ENCODE results near the gene FALEC.

Gene FALEC

DNA sequence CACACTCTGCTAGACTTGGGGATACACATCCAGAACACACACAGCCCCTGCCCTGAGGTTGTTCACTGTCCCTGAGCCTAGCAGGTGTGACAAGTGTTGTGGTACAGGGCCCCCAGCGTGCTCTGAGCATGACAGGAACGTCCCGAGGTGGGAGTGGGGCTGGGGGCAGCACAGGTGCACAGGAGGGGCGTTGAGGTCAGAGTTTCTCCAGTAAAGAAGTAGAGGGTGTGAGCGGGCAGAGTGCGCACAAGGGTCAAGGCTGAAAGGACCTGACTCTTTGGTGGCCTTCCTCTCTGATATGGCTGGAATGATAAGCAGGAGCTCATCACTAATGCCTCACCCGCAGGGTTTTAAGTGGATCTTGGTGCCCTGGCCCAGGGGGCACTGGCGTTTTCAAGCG is 1.3 kb upstream of the FALEC start:
- Histone ChIP-seq H3K9me2 (replicated peaks; ENCODE audit: insufficient read depth, low read length) (no peaks in the 10 kb centered on the region), H3K4me2 (ENCODE audit: low read depth, low read length, poor library complexity, severe bottlenecking) (no peak overlapping the region), H3K9me3 (ENCODE audit: insufficient read depth, low read length) (no peaks in the 10 kb centered on the region), H2AFZ (ENCODE audit: low read depth, low read length, severe bottlenecking) (no peak overlapping the region), H3K9ac (ENCODE audit: low read length) (no peak overlapping the region), H3K4me3 (ENCODE audit: insufficient read depth, low read length, poor library complexity, severe bottlenecking) (no peak overlapping the region), H3F3A (ENCODE audit: insufficient read depth) (peaks cover 9% of the 10 kb centered on the region; the same call in 1 of the 2 replicates), H3K36me3 (ENCODE audit: low read length) (no peaks in the 10 kb centered on the region), H4K20me1 (ENCODE audit: low read depth, low read length) (no peaks in the 10 kb centered on the region), H3K27ac (ENCODE audit: low read depth, low read length) (no peak overlapping the region), H3K79me2 (ENCODE audit: insufficient read depth, low read length) (no peaks in the 10 kb centered on the region), H3K27me3 (ENCODE audit: low read length) (no peaks in the 10 kb centered on the region)
- TF ChIP-seq CTCF (IDR thresholded peaks at IDR 0.05; ENCODE audit: insufficient read depth, low read length, poor library complexity, severe bottlenecking) (no peak), EZH2phosphoT487 (conservative IDR thresholded peaks at IDR 0.05; ENCODE audit: low read length) (no peak)

GRCh38 chr1:150514913-150515327 is 632 bp upstream of the FALEC start:
- Histone ChIP-seq H2AFZ (ENCODE audit: low read depth, low read length, severe bottlenecking) (peak overlapping the region; percentile 96), H3K27ac (ENCODE audit: low read depth, low read length) (no peak overlapping the region), H4K20me1 (ENCODE audit: low read depth, low read length) (no peaks in the 10 kb centered on the region), H3K9ac (ENCODE audit: low read length) (peak overlapping the region; percentile 51), H3F3A (ENCODE audit: insufficient read depth) (peaks cover 9% of the 10 kb centered on the region; the same call in 1 of the 2 replicates), H3K9me3 (ENCODE audit: insufficient read depth, low read length) (no peaks in the 10 kb centered on the region), H3K9me2 (replicated peaks; ENCODE audit: insufficient read depth, low read length) (no peaks in the 10 kb centered on the region), H3K36me3 (ENCODE audit: low read length) (no peaks in the 10 kb centered on the region), H3K4me3 (ENCODE audit: insufficient read depth, low read length, poor library complexity, severe bottlenecking) (peak overlapping the region; percentile 70), H3K27me3 (ENCODE audit: low read length) (no peaks in the 10 kb centered on the region), H3K4me2 (ENCODE audit: low read depth, low read length, poor library complexity, severe bottlenecking) (peak overlapping the region; percentile 72), H3K79me2 (ENCODE audit: insufficient read depth, low read length) (no peaks in the 10 kb centered on the region)
- TF ChIP-seq CTCF (IDR thresholded peaks at IDR 0.05; ENCODE audit: insufficient read depth, low read length, poor library complexity, severe bottlenecking): no peak
- TF ChIP-seq EZH2phosphoT487 (conservative IDR thresholded peaks at IDR 0.05; ENCODE audit: low read length): no peak

GRCh38 chr1:150516050-150516591 is 569 bp downstream of the FALEC start:
- H3K79me2 ChIP-seq (ENCODE audit: insufficient read depth, low read length): no peaks in the 10 kb centered on the region
- H4K20me1 ChIP-seq (ENCODE audit: low read depth, low read length): no peaks in the 10 kb centered on the region
- no peaks in the 10 kb centered on the region for H3K27me3 ChIP-seq (ENCODE audit: low read length)
- H2AFZ ChIP-seq (ENCODE audit: low read depth, low read length, severe bottlenecking): peak overlapping the region; percentile 96
- H3K9me2 ChIP-seq (replicated peaks; ENCODE audit: insufficient read depth, low read length): no peaks in the 10 kb centered on the region
- H3K9me3 ChIP-seq (ENCODE audit: insufficient read depth, low read length): no peaks in the 10 kb centered on the region
- H3K27ac ChIP-seq (ENCODE audit: low read depth, low read length): no peak overlapping the region
- peak overlapping the region; percentile 70 for H3K4me3 ChIP-seq (ENCODE audit: insufficient read depth, low read length, poor library complexity, severe bottlenecking)
- peaks cover 12% of the 10 kb centered on the region; the same call in 1 of the 2 replicates for H3F3A ChIP-seq (ENCODE audit: insufficient read depth)
- TF ChIP-seq EZH2phosphoT487 (conservative IDR thresholded peaks at IDR 0.05; ENCODE audit: low read length) (no peak), CTCF (IDR thresholded peaks at IDR 0.05; ENCODE audit: insufficient read depth, low read length, poor library complexity, severe bottlenecking) (no peak)
- H3K4me2 ChIP-seq (ENCODE audit: low read depth, low read length, poor library complexity, severe bottlenecking): peak overlapping the region; percentile 72
- peak overlapping the region; percentile 51 for H3K9ac ChIP-seq (ENCODE audit: low read length)
- no peaks in the 10 kb centered on the region for H3K36me3 ChIP-seq (ENCODE audit: low read length)
